GM10248 (cell line): Measurements from ENCODE around the gene ZNF408.
"Not testable (repeated sequence)": the region's sequence is repeated elsewhere in the genome, so short reads cannot be mapped to it uniquely, and the experiment has no call there.

Experiments
- CTCF ChIA-PET: fragments of 300-600 bp; sonication (Branson Sonifier 250); formaldehyde crosslinking; extraction: SDS; loops from one replicate; lab custom pipeline; 2021; ENCODE audit warnings: antibody characterized with exemption; lab: Yijun Ruan, JAX
- POLR2A ChIA-PET: fragments of 350-650 bp; sonication (Branson Sonifier 250); formaldehyde crosslinking; extraction: SDS; loops from one replicate; lab custom pipeline; 2020; ENCODE audit warnings: antibody characterized with exemption; lab: Yijun Ruan, JAX
- DNase-seq: peaks from one replicate; pipeline ENCODE4 v3.0.0; 2012; ENCODE audit errors: extremely low spot score
- TF ChIP-seq, protein P1 (sequence below): IDR thresholded peaks from 2 replicates; pipeline ENCODE4 v1.5.1; 2012; ENCODE audit warnings: mild to moderate bottlenecking, low read depth; ENCODE audit errors: extremely low read depth, missing control alignments, control extremely low read depth

Gene ZNF408

DNA sequence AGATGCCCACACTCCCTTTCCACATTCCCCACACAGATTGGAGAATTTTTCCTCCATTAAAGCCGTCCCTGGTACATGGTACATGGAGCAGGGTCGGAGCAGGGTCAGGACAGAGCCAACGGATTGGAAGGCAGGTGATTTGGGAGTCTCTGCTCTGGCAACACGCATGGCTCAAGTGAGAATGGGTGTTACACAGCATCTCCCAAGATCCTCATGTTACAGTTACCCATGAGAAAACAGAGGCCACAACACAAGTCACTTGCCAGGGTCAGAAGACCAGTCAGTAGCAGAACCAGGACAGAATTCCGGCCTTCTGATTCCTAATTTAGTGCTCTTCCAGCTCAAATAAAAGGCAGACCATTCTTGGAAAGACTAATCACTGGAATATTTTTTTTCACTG lies 10.5 kb downstream of the ZNF408 start:
- ChIA-PET CTCF (interaction anchor here (1.0 kb wide), 1 partner anchor 11 kb away, joined by 3 read pairs; the partner anchor contains the start of genes ARHGAP1 and ZNF408), POLR2A (no interaction called here)
- no peak for DNase-seq
- TF ChIP-seq, protein P1, sequence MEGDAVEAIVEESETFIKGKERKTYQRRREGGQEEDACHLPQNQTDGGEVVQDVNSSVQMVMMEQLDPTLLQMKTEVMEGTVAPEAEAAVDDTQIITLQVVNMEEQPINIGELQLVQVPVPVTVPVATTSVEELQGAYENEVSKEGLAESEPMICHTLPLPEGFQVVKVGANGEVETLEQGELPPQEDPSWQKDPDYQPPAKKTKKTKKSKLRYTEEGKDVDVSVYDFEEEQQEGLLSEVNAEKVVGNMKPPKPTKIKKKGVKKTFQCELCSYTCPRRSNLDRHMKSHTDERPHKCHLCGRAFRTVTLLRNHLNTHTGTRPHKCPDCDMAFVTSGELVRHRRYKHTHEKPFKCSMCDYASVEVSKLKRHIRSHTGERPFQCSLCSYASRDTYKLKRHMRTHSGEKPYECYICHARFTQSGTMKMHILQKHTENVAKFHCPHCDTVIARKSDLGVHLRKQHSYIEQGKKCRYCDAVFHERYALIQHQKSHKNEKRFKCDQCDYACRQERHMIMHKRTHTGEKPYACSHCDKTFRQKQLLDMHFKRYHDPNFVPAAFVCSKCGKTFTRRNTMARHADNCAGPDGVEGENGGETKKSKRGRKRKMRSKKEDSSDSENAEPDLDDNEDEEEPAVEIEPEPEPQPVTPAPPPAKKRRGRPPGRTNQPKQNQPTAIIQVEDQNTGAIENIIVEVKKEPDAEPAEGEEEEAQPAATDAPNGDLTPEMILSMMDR, result no peak

DNA sequence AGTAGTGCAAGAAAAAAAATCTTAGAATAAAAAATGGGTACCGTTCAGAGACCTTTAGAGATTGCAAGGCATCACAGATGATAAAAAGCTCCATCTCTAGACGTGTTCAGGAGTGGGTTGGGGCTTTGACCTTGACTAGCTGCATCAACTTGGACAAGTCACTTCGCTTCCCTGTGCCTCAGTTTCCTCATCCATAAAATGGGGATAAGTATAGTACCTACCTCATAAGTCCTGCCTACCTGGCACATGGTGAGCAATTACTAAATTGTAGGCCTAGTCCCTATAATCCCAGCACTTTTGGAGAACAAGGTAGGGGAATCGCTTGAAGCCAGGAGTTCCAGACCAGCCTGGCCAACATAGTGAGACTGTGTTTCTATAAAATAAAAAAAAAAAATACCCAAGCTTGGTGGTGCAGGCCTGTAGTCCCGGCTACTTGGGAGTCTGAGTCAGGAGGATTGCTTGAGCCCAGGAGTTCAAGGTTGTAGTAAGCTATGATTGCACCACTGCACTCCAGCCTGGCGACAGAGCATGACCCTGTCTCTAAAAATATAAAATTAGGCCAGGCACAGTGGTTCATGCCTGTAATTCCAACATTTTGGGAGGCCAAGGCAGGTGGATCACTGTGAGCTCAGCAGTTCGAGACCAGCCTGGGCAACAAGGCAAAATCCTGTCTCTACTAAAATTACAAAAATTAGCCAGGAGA lies 12.2 kb downstream of the ZNF408 start:
- POLR2A ChIA-PET, result interaction anchor here (0.7 kb wide), 1 partner anchor 26 kb away, joined by 3 read pairs; no protein-coding TSS in a partner anchor
- CTCF ChIA-PET, result interaction anchor here (0.8 kb wide), 1 partner anchor 8 kb away, joined by 3 read pairs; no protein-coding TSS in a partner anchor
- TF ChIP-seq, protein P1, result no peak
- DNase-seq, result no peak

DNA sequence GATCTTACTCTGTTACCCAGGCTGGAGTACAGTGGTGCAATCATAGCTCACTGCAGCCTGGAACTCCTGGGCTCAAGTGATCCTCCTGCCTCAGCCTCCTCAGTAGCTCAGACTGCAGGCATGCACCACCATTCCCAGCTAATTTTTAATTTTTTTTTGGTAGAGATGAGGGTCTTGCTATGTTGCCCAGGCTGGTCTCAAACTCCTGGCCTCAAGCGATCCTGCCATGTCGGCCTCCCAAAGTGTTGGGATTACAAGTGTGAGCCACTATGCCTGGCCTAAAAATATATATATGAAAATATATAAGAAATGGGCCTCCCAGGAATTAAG lies 17.0 kb downstream of the ZNF408 start:
- CTCF ChIA-PET, POLR2A ChIA-PET, DNase-seq: not testable (repeated sequence)

- no peak for DNase-seq
- POLR2A ChIA-PET, result no interaction called here
- TF ChIP-seq, protein P1, result no peak
- CTCF ChIA-PET, result no interaction called here
Observed at GRCh38 chr11:46718155-46719019, 17.6 kb downstream of the ZNF408 start.

DNA sequence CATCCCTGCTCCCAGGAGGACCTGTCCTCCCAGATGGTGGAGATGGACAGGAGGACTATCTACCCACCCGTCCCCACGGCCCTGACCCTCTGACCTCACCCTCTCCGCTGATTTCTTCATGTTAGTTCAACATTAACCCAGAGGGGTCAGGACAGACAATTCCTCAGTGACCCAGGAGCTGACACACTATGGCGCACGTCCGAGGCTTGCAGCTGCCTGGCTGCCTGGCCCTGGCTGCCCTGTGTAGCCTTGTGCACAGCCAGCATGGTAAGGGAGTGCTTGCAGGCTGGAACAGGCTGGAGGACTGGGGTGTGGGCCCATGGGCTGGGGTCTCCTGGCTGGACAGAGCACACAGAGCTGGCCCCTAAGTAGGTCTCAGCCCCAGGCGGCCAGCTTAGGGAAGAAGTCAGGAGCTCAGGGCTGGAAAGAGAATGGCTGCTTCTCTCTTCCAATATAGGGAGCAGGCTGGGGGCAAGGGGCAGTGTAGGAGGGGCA lies 18.3 kb downstream of the ZNF408 start, which contains the start of gene F2:
Gene F2 (plus strand): TSS at position 166 of the 495 bp plus-strand sequence. CDS start 23 bp downstream, at position 189.
- CTCF ChIA-PET, result no interaction called here
- DNase-seq, result no peak
- TF ChIP-seq, protein P1, result no peak
- POLR2A ChIA-PET, result no interaction called here

DNA sequence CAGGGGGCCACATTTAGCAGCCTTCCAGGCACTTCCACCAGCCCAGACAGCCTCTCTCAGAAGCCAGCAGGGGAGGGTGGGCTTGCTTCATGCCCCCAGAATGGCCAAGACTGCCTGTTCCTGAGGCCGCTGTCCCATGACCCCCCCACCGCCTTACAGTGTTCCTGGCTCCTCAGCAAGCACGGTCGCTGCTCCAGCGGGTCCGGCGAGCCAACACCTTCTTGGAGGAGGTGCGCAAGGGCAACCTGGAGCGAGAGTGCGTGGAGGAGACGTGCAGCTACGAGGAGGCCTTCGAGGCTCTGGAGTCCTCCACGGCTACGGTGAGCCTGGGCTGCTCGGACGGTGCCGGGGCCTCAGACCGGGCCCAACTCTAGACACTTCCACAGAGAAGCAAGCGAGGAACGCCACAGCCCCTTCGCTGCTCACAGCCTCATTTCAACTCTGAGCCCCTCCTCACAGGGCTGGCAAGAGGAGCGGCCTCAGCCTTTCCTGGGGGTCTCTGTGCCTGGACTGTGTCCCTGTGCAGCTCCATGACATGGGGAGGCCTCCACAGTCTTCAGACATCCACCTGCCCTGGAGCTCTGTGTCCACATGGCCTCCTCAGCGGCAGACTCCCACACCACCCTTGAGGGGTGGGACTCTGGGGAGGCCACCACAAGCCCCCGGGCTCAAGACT lies 18.9 kb downstream of the ZNF408 start:
- POLR2A ChIA-PET, result no interaction called here
- TF ChIP-seq, protein P1, result no peak
- no peak for DNase-seq
- CTCF ChIA-PET, result no interaction called here
